ENCODE measurements around the gene PRRG3. TPM values are rescaled to one million over a fixed set of nuclear protein-coding genes. Genes with fewer than 3 reads are reported as not detected.

PRRG3 gene
- total RNA-seq, 3 donors from 2014 or later = 1.3 to 2.3 (median 1.8) TPM

GRCh38 chrX:151710457-151710856 is 15.2 kb downstream of the PRRG3 start:
- Histone ChIP-seq H3K27me3 (peaks cover 0 to 38% of the 10 kb centered on the region in 2 donors), H3K36me3 (no peaks in the 10 kb centered on the region), H3K4me3 (no peak overlapping the region), H3K27ac (no peak overlapping the region), H3K4me1 (no peaks in the 10 kb centered on the region), H3K9me3 (no peaks in the 10 kb centered on the region)
- no peak for DNase-seq (ENCODE audit: low spot score in 2 of 2)
- no peak for TF ChIP-seq POLR2A (IDR thresholded peaks at IDR 0.05)
- no peak for TF ChIP-seq CTCF (IDR thresholded peaks at IDR 0.05)
- TF ChIP-seq POLR2AphosphoS5 (IDR thresholded peaks at IDR 0.05) = no peak
- intact Hi-C loops (cut with DNase I; ENCODE audit: low total_unique reads) = no loop called here

GRCh38 chrX:151711154-151711553 is 15.9 kb downstream of the PRRG3 start:
- TF ChIP-seq POLR2AphosphoS5 (IDR thresholded peaks at IDR 0.05) (no peak), POLR2A (IDR thresholded peaks at IDR 0.05) (no peak), CTCF (IDR thresholded peaks at IDR 0.05) (no peak)
- Histone ChIP-seq H3K27ac (peak overlapping the region in 1 of 2 donors; percentile 31), H3K36me3 (no peaks in the 10 kb centered on the region), H3K9me3 (no peaks in the 10 kb centered on the region), H3K4me3 (no peak overlapping the region), H3K27me3 (peaks cover 0 to 42% of the 10 kb centered on the region in 2 donors), H3K4me1 (no peaks in the 10 kb centered on the region)
- DNase-seq (ENCODE audit: low spot score in 2 of 2) = no peak
- intact Hi-C loops (cut with DNase I; ENCODE audit: low total_unique reads) = no loop called here

DNA sequence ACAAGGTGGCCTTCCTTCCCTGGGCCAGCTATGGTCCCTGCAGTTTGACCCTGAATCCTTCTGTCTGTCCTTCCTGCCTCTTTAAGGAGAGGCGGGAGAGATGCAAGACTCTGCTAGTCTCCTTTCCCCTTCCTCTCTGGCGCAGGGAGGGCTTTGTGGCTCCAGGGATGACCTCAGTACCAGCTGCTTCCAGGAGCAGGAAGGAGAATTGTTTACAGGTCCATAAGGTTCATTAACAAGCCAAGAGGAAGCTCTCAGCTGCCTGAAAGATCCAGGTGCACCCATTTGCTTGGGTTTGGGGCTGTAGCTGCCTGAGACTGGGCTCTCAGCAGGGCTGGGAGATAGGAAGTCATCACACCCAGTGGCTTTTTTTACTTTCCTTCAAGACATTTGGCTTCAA is 16.5 kb downstream of the PRRG3 start:
- intact Hi-C loops (cut with DNase I; ENCODE audit: low total_unique reads) = no loop called here
- Histone ChIP-seq H3K27ac (peak overlapping the region in 1 of 2 donors; percentile 31), H3K9me3 (no peaks in the 10 kb centered on the region), H3K36me3 (no peaks in the 10 kb centered on the region), H3K27me3 (peaks cover 0 to 39% of the 10 kb centered on the region in 2 donors), H3K4me3 (no peak overlapping the region), H3K4me1 (no peaks in the 10 kb centered on the region)
- no peak for TF ChIP-seq POLR2A (IDR thresholded peaks at IDR 0.05)
- TF ChIP-seq POLR2AphosphoS5 (IDR thresholded peaks at IDR 0.05) = no peak
- TF ChIP-seq CTCF (IDR thresholded peaks at IDR 0.05) = no peak
- peak in 1 of 2 donors; percentile 19 for DNase-seq (ENCODE audit: low spot score in 2 of 2)

- H3K4me1 ChIP-seq = no peaks in the 10 kb centered on the region
- intact Hi-C loops (cut with DNase I; ENCODE audit: low total_unique reads) = no loop called here
- TF ChIP-seq CTCF (IDR thresholded peaks at IDR 0.05) (no peak), POLR2A (IDR thresholded peaks at IDR 0.05) (no peak), POLR2AphosphoS5 (IDR thresholded peaks at IDR 0.05) (no peak)
- H3K36me3 ChIP-seq = no peaks in the 10 kb centered on the region
- H3K27ac ChIP-seq = peak overlapping the region in 1 of 2 donors; percentile 31
- H3K4me3 ChIP-seq = no peak overlapping the region
- DNase-seq (ENCODE audit: low spot score in 2 of 2) = no peak
- H3K9me3 ChIP-seq = no peaks in the 10 kb centered on the region
- peaks cover 0 to 36% of the 10 kb centered on the region in 2 donors for H3K27me3 ChIP-seq
Measured at GRCh38 chrX:151712253-151712652, 17.0 kb downstream of the PRRG3 start.

DNA sequence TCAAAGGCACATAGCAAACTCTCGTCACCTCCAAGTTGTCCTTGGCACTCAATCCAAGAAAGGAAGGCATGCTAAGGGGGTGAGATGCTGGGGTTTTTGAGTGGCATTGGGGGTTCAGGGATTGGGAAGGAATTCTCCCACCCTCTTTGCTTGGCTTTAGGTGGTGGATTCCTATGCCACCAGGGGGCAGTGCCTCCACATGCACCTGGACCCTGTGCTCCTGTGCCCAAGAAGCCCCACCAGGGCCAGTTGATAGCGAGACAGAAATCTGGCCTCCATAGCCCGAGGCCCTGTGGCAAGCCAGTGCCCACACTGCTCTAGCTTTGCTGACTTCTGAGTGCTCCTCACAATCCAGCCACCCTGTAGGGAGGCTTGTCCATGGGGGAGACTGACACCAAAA is 18.6 kb downstream of the PRRG3 start:
- intact Hi-C loops (cut with DNase I; ENCODE audit: low total_unique reads) = no loop called here
- Histone ChIP-seq H3K27ac (no peak overlapping the region), H3K4me3 (no peak overlapping the region), H3K9me3 (no peaks in the 10 kb centered on the region), H3K4me1 (no peaks in the 10 kb centered on the region), H3K36me3 (no peaks in the 10 kb centered on the region), H3K27me3 (peaks cover 0 to 29% of the 10 kb centered on the region in 2 donors)
- no peak for DNase-seq (ENCODE audit: low spot score in 2 of 2)
- peak in 2 of 3 donors; percentile 12 to 24 for TF ChIP-seq CTCF (IDR thresholded peaks at IDR 0.05)
- TF ChIP-seq POLR2AphosphoS5 (IDR thresholded peaks at IDR 0.05) = no peak

All from breast epithelium (tissue), 4 donors.